ENCODE data around the gene PCYT2.

Gene PCYT2

DNA sequence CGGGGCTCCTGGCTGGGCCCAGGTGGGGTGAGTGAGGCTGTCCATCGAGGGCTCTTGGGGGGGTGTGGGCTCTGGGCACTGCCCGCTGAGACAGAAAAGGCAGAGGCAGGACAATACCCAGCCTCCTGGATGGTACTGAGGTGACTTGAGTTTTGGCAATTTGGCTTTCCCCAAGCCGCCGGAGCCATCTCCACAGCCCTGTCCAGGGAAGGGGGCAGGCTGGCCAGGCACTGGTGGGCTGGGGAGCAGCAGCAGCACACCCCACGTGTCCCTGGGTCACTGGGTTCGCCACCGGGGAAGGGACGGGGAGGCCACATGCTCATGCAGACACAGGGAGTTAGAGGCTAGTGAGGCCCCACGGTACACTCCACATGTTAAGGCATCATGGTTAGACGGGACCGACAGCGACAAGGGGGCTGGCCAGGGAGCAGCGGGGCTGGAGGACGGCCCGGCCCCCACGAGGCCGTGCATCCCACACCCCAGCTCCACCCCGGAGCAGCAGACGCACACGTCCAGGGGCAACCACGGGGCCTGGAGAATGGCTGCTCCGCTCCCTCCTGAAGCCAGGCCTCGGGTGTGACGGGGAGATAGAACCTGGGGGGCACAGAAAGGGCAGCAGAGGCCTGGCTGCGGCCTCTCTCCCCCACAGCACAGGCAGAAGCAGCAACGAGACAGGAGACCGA is 43.1 kb downstream of the PCYT2 start:
- H3K4me3 ChIP-seq (replicated peaks in 1 of 2; ENCODE audit: low read depth in 2 of 2, low read length in 2 of 2) = no peak overlapping the region
- no peak for DNase-seq (ENCODE audit: low read depth in 2 of 2)
- TF ChIP-seq, protein P1, sequence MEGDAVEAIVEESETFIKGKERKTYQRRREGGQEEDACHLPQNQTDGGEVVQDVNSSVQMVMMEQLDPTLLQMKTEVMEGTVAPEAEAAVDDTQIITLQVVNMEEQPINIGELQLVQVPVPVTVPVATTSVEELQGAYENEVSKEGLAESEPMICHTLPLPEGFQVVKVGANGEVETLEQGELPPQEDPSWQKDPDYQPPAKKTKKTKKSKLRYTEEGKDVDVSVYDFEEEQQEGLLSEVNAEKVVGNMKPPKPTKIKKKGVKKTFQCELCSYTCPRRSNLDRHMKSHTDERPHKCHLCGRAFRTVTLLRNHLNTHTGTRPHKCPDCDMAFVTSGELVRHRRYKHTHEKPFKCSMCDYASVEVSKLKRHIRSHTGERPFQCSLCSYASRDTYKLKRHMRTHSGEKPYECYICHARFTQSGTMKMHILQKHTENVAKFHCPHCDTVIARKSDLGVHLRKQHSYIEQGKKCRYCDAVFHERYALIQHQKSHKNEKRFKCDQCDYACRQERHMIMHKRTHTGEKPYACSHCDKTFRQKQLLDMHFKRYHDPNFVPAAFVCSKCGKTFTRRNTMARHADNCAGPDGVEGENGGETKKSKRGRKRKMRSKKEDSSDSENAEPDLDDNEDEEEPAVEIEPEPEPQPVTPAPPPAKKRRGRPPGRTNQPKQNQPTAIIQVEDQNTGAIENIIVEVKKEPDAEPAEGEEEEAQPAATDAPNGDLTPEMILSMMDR (IDR thresholded peaks at IDR 0.05; ENCODE audit: low read depth, low read length) = no peak

DNA sequence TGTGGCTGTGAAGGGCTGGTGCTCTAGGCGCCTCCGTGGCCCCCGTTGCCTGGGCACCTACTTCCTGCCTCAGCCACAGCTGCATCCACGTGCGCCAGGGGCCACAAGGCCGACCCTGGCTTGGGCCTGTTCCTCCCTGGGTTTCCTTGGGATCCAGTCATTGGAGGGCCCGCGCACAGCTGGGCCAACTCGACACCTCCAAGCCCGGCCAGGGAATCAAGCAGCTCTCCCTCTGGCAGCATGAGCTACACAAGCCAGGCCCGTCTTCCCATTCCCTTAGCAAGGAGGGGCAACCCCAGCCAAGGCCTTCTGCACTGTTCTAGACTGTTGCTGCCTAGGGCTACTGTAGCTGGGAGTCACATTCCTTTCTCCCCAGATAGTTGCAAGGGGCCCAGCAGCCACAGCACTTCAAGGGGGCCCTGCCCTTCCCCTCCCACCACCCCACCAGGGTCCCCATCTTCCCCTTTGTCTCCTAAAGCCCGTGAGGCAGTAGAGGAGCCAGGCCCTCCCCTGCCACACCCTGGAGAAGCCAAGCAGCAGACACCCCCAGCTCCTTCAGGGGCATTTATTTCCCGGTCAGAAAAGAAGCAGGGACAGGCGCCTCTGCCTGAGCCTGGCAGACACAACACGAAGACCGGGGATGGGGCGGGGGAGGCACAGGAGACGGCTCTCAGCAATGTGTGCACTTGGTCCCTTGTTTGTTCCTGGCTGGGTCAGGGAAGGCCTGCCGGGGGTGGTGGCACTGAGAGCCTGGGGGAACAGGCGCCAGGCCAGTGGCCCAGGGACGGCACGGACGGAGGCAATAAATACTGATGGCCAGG is 43.8 kb downstream of the PCYT2 start:
- DNase-seq (ENCODE audit: low read depth in 2 of 2) = peak; percentile 62 to 79
- TF ChIP-seq, protein P1 (IDR thresholded peaks at IDR 0.05; ENCODE audit: low read depth, low read length) = no peak
- no peak overlapping the region for H3K4me3 ChIP-seq (replicated peaks in 1 of 2; ENCODE audit: low read depth in 2 of 2, low read length in 2 of 2)

DNA sequence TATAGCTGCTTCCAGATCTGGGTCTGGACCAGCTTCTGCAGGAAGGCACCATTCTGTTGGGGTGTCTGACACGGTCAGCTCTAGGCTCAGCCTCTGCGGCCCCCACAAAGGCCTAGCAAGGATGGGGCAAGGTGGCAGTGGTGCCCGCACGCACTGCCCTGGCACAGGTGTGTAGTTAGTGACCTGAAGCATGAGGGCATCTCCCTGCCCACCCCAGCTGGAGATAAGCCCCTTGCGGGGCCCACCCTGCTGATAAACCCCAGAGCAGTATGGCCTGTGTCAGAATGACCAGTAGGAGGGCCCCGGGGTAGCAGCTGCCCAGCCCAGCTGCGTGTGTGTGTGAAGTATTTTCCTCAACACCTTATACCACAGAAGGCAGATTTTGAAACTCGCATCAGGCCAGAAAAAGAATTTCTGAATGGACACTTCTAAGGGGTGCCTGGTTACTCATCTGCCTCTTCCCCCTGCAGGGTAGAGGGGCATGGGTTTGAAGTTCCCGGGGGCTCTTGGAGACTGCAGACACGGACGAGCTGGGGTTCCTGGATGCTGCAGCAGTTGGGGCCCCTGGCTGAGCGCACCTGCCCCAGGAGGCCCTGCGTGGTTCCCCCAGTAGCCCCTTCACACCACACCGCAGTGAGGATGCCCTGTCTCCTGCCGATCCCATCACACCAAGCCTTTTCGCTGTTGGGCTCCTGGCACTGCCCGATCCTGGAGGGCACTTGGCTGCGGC is 44.6 kb downstream of the PCYT2 start:
- TF ChIP-seq, protein P1 (IDR thresholded peaks at IDR 0.05; ENCODE audit: low read depth, low read length) = no peak
- peak; percentile 39 to 43 for DNase-seq (ENCODE audit: low read depth in 2 of 2)

DNA sequence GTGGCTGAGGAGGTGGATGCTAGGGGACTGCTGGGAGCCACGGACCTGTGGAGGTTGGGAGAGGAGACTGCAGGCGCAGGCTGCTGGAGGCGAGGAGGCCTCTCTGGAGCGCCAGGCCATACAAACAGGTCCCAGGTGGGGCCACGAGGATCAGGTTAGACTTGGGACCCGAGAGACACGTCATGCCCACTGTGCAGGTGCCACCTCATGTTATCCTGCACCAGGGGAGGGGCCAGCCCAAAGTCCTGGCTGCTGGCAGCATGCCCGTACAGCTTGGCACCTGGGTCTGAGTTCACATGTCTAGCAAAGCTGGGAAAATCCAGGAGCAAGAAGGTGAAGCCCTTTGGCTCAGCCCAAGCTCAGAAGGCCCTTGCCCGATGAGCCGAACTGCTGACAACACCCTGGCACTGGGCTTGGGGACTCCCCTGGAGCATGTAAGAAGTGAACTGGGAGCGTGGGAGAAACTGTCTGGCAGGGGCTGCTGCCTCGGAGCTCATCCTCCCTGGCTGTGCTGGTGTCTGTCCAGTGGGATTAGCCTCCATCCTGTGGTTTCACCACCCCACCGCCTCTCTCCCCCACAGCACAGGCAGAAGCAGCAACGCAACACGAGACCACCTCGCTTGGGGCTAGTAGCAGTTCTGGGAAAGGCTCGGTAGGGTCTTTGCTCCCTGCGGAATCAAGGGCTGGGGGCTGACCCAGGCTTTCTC is 45.3 kb downstream of the PCYT2 start:
- TF ChIP-seq, protein P1 (IDR thresholded peaks at IDR 0.05; ENCODE audit: low read depth, low read length) = no peak
- no peak overlapping the region for H3K4me3 ChIP-seq (replicated peaks in 1 of 2; ENCODE audit: low read depth in 2 of 2, low read length in 2 of 2)

More for the DNA sequence above, 44.6 kb downstream of the PCYT2 start:
- H3K4me3 ChIP-seq (replicated peaks in 1 of 2; ENCODE audit: low read depth in 2 of 2, low read length in 2 of 2) = no peak overlapping the region

DNA sequence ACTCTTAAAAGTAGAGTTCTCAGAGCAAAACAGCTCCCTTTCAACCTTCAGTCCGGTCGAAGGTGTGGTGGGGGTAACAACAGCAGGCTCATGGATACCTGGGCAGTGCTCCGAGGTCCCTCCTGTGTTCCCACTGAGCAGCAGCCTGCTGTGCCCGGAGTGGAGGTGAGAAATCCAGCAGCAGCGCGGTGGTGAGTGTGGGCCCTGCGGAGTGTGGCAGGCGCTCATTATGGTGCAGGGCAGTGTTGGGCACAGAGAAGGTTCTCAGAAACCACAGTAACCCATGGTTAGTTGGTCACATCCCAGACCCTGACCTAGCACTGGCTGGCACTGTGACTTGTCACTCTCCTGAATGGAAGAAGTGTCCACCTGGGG is 45.9 kb downstream of the PCYT2 start:
- no peak overlapping the region for H3K4me3 ChIP-seq (replicated peaks in 1 of 2; ENCODE audit: low read depth in 2 of 2, low read length in 2 of 2)
- no peak for DNase-seq (ENCODE audit: low read depth in 2 of 2)
- TF ChIP-seq, protein P1 (IDR thresholded peaks at IDR 0.05; ENCODE audit: low read depth, low read length) = no peak

More for the DNA sequence above, 45.3 kb downstream of the PCYT2 start:
- peak; percentile 46 to 52 for DNase-seq (ENCODE audit: low read depth in 2 of 2)
